Measurements from ENCODE around the gene ACSM5.
"Not testable (repeated sequence)": the region's sequence is repeated elsewhere in the genome, so short reads cannot be mapped to it uniquely, and the experiment has no call there.

ACSM5 gene

GRCh38 chr16:20401066-20401465 is 8.3 kb upstream of the ACSM5 start:
- no peak for DNase-seq

DNA sequence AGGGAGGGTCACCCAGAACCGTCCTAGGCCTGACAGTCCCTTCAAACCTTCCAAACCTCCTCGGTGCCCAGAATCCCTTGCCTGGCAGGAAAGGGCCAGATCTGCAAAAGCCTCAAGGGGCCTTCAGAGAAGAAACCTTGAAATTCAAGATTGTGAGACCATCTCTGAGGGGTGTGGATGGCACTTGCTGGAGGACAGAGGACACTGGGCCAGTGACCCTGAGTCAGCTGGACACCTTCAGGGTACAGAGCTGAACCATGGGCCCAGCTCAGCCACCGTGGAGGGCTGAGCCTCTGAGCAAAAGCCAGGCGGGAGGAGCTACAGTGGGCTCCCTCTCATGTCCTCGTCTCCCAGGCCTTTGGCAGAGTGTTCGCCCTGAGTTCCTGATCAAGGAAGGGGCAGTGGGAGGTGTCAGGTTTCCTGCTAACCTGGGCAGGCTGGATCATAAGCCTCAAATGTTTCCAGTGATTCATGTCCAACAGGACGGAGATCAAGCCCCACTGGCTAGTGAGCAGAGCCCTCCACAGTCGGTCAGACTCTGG is 7.8 kb upstream of the ACSM5 start:
- no peak for DNase-seq

- DNase-seq: no peak
These were observed 6.7 kb upstream of the ACSM5 start for GRCh38 chr16:20402651-20403050.

- DNase-seq: no peak
These were observed 4.7 kb upstream of the ACSM5 start, which contains the start of gene PDILT for GRCh38 chr16:20404637-20405036. Gene PDILT, minus strand, starts transcription at chr16:20404737. Its CDS starts 5,437 bp downstream, at chr16:20399300.

GRCh38 chr16:20410121-20410723 is 888 bp downstream of the ACSM5 start:
- DNase-seq: no peak

DNA sequence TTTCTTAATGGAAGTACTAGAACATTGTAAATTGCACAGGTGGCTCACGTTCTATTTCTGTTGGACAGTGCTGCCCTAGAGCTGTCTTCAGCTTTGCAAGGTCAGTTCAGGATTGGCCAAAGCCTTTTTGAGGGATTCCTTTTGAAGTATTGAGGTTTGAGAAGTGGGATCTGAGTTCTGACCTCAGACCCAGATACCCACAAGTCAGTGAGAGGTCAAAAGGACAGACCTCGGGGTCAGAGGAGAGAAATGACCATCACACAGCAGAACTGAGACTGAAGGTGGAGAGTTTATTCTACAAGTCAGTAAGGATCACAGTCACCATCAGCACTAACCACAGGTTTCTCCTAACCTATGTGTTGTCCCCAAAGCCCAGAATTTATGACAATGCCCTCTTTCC is 1.7 kb downstream of the ACSM5 start:
- DNase-seq: no peak

DNA sequence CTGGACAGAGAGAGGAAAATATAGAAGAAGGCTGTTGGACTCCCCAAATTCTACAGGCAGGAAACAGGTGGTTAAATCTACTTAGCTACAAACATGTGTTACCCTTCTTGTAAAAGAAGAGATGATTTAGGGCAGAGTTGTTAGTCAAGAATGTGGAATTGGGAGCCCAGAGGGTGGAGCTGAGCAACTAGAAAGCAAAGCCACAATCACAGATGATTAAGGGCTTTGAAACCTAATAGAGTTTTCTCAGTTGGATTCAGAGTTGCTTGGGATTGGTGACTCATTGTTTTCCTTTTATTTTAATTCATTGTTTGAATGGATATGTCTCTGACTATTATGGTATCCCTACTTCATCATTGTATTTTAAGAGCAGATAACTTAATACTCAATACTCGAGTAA is 6.2 kb downstream of the ACSM5 start:
- no peak for DNase-seq

DNA sequence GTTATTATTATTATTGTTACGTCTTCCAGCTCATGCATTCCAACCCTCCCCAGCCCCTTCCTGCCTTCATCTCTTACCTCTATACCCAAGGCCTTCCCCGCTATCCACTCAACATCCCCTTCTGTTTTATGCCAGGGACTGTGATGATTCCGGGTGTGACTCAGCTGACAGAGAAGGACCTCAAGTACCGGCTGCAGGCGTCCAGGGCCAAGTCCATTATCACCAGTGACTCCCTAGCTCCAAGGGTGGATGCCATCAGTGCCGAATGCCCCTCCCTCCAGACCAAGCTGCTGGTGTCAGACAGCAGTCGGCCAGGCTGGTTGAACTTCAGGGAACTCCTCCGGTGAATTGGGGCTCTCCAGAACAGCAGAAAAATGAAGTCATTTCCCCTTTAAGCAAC is 9.8 kb downstream of the ACSM5 start:
- not testable (repeated sequence) for DNase-seq

DNA sequence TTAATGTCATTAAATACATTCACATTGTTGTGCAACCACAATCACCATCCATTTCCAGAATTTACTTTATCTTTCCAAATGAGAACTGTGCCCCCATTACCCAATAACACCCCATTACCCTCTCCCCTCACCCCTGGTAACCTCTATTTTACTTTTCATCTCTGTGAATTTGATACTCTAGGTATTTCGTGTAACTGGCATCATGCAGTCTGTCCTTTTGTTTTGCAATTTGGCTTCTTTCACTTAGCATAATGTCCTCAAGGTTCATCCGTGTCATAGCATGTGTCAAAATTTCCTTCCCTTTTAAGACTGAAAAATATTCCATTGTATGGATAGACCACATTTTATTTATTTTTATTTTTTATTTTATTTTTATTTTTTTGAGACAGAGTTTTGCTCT is 12.4 kb downstream of the ACSM5 start:
- DNase-seq: not testable (repeated sequence)

- not testable (repeated sequence) for DNase-seq
These were observed 14.4 kb downstream of the ACSM5 start for GRCh38 chr16:20423772-20424128.

DNA sequence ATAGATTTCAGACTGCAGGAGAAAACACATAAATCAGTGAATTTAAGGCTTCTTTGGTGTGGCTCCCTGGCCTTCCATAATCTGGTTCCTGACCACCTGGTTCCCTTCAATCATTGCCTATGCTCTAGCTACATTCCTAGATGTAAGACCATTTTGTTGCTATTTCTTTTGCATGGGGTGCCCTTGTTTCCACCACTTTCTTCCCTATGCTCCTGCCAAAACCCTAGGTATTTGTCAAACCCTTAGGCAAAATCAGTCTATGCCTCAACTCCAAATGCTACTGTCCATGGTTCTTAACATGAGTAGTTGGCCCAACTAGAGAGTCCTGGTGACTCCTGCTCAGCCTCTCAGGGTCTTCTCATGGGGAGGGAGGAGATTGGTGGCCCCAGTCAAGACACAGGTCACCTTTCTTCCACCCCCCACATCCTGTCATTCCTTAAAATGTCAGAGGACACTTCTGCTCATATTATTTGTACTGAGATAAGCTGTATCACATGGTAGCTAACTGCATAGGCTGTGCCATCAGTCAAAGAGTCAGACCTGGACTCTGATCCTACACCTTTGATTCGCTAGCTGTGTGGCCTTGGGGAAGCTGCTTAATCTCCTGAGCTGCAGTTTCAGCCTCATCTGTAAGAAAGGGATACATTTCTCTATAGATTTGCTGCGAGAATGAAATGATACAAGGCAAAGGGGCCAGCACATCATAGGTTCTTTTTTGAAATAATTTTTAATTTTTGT is 15.0 kb downstream of the ACSM5 start:
- DNase-seq: no peak

- not testable (repeated sequence) for DNase-seq
These were observed 18.1 kb downstream of the ACSM5 start for GRCh38 chr16:20427401-20427797.

- not testable (repeated sequence) for DNase-seq
These were observed 20.2 kb downstream of the ACSM5 start for GRCh38 chr16:20429499-20429898.

GRCh38 chr16:20430480-20430879 is 21.1 kb downstream of the ACSM5 start:
- DNase-seq: not testable (repeated sequence)

- no peak for DNase-seq
These were observed 21.6 kb downstream of the ACSM5 start for GRCh38 chr16:20430948-20431347.

DNA sequence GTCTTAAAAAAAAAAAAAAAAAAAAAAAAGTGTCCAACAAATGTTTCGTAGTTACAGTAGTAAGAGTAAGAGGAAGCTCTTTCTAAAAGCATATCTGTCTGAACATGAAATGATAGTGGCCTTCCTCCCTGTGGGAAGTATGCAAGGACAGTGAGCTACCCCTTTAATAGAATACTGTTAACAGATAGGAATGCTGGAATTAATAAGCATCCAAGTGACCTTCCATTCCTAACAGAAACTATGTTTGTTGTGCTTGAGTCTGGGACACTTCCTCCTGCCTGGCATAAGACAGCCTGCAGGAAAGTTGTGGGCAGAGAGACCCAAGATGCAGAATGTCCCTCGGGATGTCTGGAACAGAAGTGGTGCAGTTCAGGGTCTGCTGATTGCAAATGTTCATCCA is 29.6 kb downstream of the ACSM5 start:
- not testable (repeated sequence) for DNase-seq

- DNase-seq: not testable (repeated sequence)
These were observed 30.5 kb downstream of the ACSM5 start for GRCh38 chr16:20439820-20440231.

DNA sequence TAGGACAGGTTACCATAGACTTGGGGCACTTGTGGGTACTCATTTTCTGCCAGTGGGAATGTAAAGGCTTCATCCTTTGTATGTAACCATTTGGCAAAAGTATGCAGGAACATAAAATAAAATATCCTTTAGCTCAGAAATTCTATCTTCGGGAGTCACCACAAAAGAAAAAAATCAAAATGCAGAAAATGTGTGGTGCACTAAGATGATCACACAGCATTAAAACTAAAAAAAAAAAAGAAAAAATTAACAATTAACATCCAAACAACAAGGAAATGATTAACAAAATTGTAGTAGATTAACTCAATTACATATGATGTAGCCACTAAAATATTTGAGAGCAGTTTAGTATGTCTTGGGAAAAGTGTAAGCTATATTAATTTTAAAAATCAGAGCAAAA is 31.4 kb downstream of the ACSM5 start:
- not testable (repeated sequence) for DNase-seq

GRCh38 chr16:20441191-20441590 is 31.9 kb downstream of the ACSM5 start:
- DNase-seq: no peak

- DNase-seq: not testable (repeated sequence)
These were observed 32.5 kb downstream of the ACSM5 start for GRCh38 chr16:20441859-20442258.

DNA sequence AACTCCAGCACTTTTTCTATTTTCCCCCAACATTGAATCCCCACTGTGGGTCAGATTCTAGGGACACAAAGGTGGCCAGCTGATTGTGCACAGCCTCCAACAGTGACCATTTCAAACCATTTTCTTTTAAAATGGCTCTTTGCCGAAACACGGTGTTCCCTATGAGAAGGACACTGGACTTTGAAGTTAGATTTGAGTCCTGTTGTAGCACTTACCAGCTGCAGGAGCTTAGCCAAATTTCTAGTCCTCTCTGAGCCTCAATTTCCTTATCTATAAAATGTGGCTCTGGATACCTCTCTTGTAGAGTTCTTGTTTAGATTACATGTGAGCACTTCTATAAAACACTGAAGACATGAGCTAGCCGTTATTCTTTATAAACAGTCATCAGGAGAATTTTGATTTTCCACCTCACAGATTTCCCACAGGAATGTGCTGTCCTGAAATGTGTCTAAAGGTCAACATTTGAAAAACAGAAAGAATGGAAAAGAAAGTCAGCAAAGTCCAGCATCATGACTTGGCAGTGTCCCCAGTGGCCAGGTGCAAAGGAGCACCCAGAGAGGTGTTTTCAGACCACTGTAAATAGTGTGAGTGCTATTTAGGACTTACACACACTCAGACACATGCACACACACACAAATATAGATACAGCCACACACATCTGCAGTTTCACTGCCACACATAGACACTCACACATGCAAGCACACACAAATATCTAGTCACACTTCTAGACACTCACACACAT is 37.5 kb downstream of the ACSM5 start:
- DNase-seq: not testable (repeated sequence)

- DNase-seq: not testable (repeated sequence)
These were observed 42.0 kb downstream of the ACSM5 start, which contains the start of gene ACSM2A for GRCh38 chr16:20451364-20451763. Gene ACSM2A, plus strand, starts transcription at chr16:20451521. Its CDS starts 8,594 bp downstream, at chr16:20460115.

DNA sequence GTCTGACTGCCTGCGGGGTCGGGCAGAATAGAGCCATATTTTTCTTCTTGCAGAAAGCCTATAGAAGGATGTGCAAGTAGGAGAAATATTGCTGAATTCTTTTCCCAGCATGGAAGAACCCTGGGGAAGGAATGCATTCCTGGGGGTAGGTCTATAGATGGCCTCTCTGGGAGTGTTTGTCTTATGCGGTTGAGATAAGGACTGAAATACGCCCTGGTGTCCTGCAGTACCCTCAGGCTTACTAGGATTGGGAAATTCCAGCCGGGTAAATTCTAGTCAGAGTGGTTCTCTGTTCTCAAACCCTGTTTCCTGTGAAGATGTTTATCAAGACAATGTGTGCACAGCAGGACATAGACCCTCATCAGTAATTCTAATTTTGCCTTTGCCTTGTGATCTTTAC is 44.3 kb downstream of the ACSM5 start:
- DNase-seq: not testable (repeated sequence)

All from stimulated activated CD8-positive, alpha-beta memory T cell treated with anti-CD3 and anti-CD28 coated beads, Interleukin-4, amount 100 ng/mL, for 48 hours (primary cell).